GM19395 (cell line): Measurements from ENCODE around the gene MSANTD2.

Experiments
- ATAC-seq: cut with Tn5 transposase; IDR thresholded peaks from one replicate; pipeline ENCODE4 v1.9.1; 2021; ENCODE audit warnings: mild to moderate bottlenecking, moderate library complexity; ENCODE audit not compliant: unreplicated experiment

The MSANTD2 gene

GRCh38 chr11:124800226-124800929 lies at the start of gene MSANTD2:
Gene MSANTD2 (minus strand): TSS chr11:124800406. CDS start chr11:124800380, 26 bp downstream.
- ATAC-seq, result peak; percentile 87

GRCh38 chr11:124846070-124846673 lies 46.0 kb upstream of the MSANTD2 start:
- ATAC-seq, result no peak

GRCh38 chr11:124844664-124845079 lies 44.5 kb upstream of the MSANTD2 start:
- no peak for ATAC-seq

- ATAC-seq, result no peak
Measured at GRCh38 chr11:124843616-124843910, 43.4 kb upstream of the MSANTD2 start.

GRCh38 chr11:124842305-124842704 lies 42.1 kb upstream of the MSANTD2 start:
- ATAC-seq, result no peak

GRCh38 chr11:124841840-124842239 lies 41.6 kb upstream of the MSANTD2 start:
- no peak for ATAC-seq

- no peak for ATAC-seq
Measured at GRCh38 chr11:124841201-124841600, 41.0 kb upstream of the MSANTD2 start.

GRCh38 chr11:124840666-124841065 lies 40.5 kb upstream of the MSANTD2 start:
- no peak for ATAC-seq

- ATAC-seq, result no peak
Measured at GRCh38 chr11:124839972-124840621, 39.9 kb upstream of the MSANTD2 start.

- no peak for ATAC-seq
Measured at GRCh38 chr11:124839128-124839971, 39.1 kb upstream of the MSANTD2 start.

GRCh38 chr11:124838805-124839127 lies 38.6 kb upstream of the MSANTD2 start:
- no peak for ATAC-seq

GRCh38 chr11:124837491-124837856 lies 37.3 kb upstream of the MSANTD2 start:
- peak; percentile 44 for ATAC-seq

- no peak for ATAC-seq
Measured at GRCh38 chr11:124835918-124836317, 35.7 kb upstream of the MSANTD2 start.

- no peak for ATAC-seq
Measured at GRCh38 chr11:124834526-124835180, 34.4 kb upstream of the MSANTD2 start.

- no peak for ATAC-seq
Measured at GRCh38 chr11:124832571-124832970, 32.4 kb upstream of the MSANTD2 start.

GRCh38 chr11:124831897-124832296 lies 31.7 kb upstream of the MSANTD2 start:
- no peak for ATAC-seq

- ATAC-seq, result no peak
Measured at GRCh38 chr11:124830749-124831148, 30.5 kb upstream of the MSANTD2 start.

GRCh38 chr11:124829986-124830385 lies 29.8 kb upstream of the MSANTD2 start:
- ATAC-seq, result no peak

- no peak for ATAC-seq
Measured at GRCh38 chr11:124825876-124826275, 25.7 kb upstream of the MSANTD2 start.

GRCh38 chr11:124823512-124824376 lies 23.5 kb upstream of the MSANTD2 start:
- ATAC-seq, result no peak
